ENCODE data around the gene NOM1.

Gene NOM1

DNA sequence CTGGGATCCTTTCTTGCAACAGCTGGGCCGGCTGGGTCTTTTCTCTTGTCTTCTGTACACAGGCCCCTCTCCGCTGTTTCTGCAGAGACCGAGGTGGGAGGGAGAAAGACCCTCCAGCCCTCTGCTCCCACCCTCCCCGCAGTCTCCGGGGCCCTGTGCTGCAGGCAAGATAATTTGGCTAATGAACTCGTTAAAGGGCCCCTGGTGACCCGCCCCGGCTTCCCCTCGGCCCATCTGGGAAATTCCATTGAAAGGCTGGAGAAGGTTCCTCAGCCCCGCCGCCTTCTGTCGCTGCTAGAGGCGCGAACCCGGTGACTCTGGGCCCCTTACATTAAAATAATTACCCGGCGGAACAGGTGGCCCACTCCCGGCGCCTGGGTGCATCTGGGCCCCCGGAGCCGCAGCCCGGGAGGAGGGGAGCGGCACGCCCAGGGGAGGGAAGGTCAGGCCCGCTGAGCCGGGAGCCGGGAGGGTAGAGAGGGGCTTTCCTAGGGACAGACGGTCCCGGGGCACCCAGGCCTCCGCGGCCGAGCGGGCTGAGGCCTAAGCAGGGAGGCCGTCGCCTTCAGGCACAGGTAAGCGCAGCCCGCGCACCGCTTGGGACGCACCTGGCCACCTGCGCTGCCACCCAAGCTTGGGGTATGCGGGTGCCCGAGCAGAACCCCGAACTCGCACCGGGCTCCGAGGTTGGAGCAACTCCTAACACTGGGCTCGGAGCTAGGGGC lies 68.3 kb downstream of the NOM1 start:
- no peak for DNase-seq

DNA sequence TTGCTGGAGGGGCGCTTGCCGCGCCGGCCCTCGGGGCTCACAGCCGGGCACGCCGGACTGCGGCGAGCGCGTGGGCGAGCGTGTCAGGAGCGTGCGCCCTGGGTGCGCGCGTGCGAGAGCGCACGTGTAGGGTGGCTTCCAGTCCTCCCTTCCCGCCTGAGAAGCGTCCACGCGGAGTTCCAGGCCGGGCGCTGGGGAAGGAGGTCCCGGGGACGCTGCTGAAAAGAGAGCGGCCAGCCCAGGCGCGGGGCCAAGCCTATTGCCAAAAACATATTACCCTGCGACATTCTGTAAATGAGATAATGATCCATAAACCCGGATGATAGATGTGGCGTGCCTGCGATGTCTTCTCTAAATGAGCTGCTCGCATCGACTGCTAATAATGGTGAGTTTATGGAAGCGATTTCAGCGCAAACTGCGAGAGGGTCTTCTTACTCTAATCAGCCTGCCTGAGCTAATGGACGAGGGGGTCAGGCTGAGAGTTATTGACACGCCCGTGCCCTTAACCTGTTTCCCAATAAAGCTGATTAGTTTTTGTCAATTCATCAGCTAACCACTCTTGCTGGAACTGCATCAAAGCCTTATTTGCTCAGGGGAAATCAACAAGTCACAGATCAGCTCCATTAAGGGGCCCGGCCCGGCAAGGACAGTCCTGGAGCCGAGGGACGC lies 69.0 kb downstream of the NOM1 start:
- no peak for DNase-seq

GRCh38 chr7:157018997-157019608 lies 69.6 kb downstream of the NOM1 start:
- no peak for DNase-seq

- DNase-seq: no peak
These were observed 70.4 kb downstream of the NOM1 start for GRCh38 chr7:157019718-157020451.

- DNase-seq: no peak
These were observed 71.1 kb downstream of the NOM1 start for GRCh38 chr7:157020514-157021070.

GRCh38 chr7:157021071-157021870 lies 71.8 kb downstream of the NOM1 start:
- no peak for DNase-seq

GRCh38 chr7:157021871-157022680 lies 72.6 kb downstream of the NOM1 start:
- no peak for DNase-seq
